GM12891 (cell line): ENCODE results near the gene PCSK5.

Experiments
- POLR2A ChIP-seq: IDR thresholded peaks from 2 replicates; pipeline ENCODE4 v1.6.1; 2011; ENCODE audit warnings: low read depth, low read length, control low read depth
- POLR2AphosphoS5 ChIP-seq: IDR thresholded peaks from 2 replicates; pipeline ENCODE4 v1.6.1; 2011; ENCODE audit warnings: low read depth, low read length, control low read depth
- TAF1 ChIP-seq: IDR thresholded peaks from 2 replicates; pipeline ENCODE4 v1.6.1; 2011; ENCODE audit warnings: low read depth, low read length, control low read depth

DNA sequence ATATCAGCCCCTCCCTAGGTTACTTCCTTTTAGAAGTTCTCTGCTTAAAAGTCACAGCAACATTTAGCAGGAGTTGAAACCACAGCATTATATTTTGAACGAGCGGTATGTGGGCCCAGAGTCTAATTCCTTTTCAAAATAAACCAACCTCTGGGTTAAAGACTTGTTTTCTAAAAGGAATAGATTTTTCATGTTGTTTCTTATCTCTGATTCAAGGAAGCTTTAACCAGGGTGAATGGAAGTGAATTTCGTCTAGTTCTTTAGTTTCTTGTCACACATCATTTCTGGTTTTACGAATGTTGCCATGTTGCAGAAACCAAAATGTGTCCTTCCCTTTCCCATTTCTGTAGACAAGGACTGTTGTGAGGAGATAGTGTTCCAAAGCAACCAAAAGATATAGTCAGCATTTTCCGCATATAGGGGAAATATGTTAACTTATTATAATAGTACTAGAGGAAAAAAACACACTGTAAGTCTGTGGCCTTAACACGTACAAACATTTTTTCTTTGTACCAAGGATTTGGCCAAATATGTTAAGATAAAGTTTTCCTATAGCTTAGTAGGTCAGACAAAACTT lies 142.4 kb downstream of the PCSK5 start:
- TF ChIP-seq POLR2A, result no peak
- TF ChIP-seq POLR2AphosphoS5, result no peak
- TF ChIP-seq TAF1, result no peak
